ENCODE results near the gene PITPNC1. TPM values are rescaled to one million over a fixed set of nuclear protein-coding genes. Genes with fewer than 3 reads are reported as not detected.

Gene PITPNC1
- total RNA-seq, 1 donor from 2014 or later = 23.7 TPM

- ATAC-seq = peak; percentile 17 to 33
- no peak for DNase-seq
- H3K4me1 ChIP-seq = peaks cover 16% of the 10 kb centered on the region
- H3K27ac ChIP-seq = peak overlapping the region; percentile 51
- H3K4me3 ChIP-seq = no peak overlapping the region
- TF ChIP-seq CTCF (IDR thresholded peaks at IDR 0.05) = no peak
- intact Hi-C loops (cut with DNase I) = no loop called here
- H3K9me3 ChIP-seq = no peaks in the 10 kb centered on the region
- H3K36me3 ChIP-seq = no peaks in the 10 kb centered on the region
- H3K27me3 ChIP-seq (ENCODE audit: low read depth) = no peaks in the 10 kb centered on the region
Measured at GRCh38 chr17:67390006-67390645, 13.0 kb downstream of the PITPNC1 start.

GRCh38 chr17:67390646-67391361, 13.7 kb downstream of the PITPNC1 start:
- Histone ChIP-seq H3K27me3 (ENCODE audit: low read depth) (no peaks in the 10 kb centered on the region), H3K4me1 (peaks cover 16% of the 10 kb centered on the region), H3K4me3 (no peak overlapping the region), H3K9me3 (no peaks in the 10 kb centered on the region), H3K27ac (peak overlapping the region; percentile 51), H3K36me3 (no peaks in the 10 kb centered on the region)
- TF ChIP-seq CTCF (IDR thresholded peaks at IDR 0.05) = no peak
- intact Hi-C loops (cut with DNase I) = no loop called here
- ATAC-seq (peak; percentile 81 to 90), DNase-seq (peak; percentile 52)

- Histone ChIP-seq H3K4me1 (peaks cover 16% of the 10 kb centered on the region), H3K27ac (no peak overlapping the region), H3K9me3 (no peaks in the 10 kb centered on the region), H3K27me3 (ENCODE audit: low read depth) (no peaks in the 10 kb centered on the region), H3K4me3 (no peak overlapping the region), H3K36me3 (no peaks in the 10 kb centered on the region)
- ATAC-seq = no peak
- no peak for TF ChIP-seq CTCF (IDR thresholded peaks at IDR 0.05)
- intact Hi-C loops (cut with DNase I) = no loop called here
- DNase-seq = no peak
Measured at GRCh38 chr17:67392111-67392510, 15.0 kb downstream of the PITPNC1 start.

GRCh38 chr17:67393809-67394397, 16.8 kb downstream of the PITPNC1 start:
- TF ChIP-seq CTCF (IDR thresholded peaks at IDR 0.05) = no peak
- intact Hi-C loops (cut with DNase I) = no loop called here
- H3K27me3 ChIP-seq (ENCODE audit: low read depth) = no peaks in the 10 kb centered on the region
- ATAC-seq (no peak), DNase-seq (no peak)
- H3K4me1 ChIP-seq = peaks cover 16% of the 10 kb centered on the region
- no peaks in the 10 kb centered on the region for H3K36me3 ChIP-seq
- no peak overlapping the region for H3K27ac ChIP-seq
- H3K9me3 ChIP-seq = no peaks in the 10 kb centered on the region
- H3K4me3 ChIP-seq = no peak overlapping the region

- Histone ChIP-seq H3K27me3 (ENCODE audit: low read depth) (no peaks in the 10 kb centered on the region), H3K27ac (no peak overlapping the region), H3K9me3 (no peaks in the 10 kb centered on the region), H3K4me3 (no peak overlapping the region), H3K4me1 (peaks cover 22% of the 10 kb centered on the region), H3K36me3 (no peaks in the 10 kb centered on the region)
- TF ChIP-seq CTCF (IDR thresholded peaks at IDR 0.05) = no peak
- no peak for ATAC-seq
- intact Hi-C loops (cut with DNase I) = no loop called here
- DNase-seq = no peak
Measured at GRCh38 chr17:67399676-67400075, 22.6 kb downstream of the PITPNC1 start.
